Epithelial cell of proximal tubule (primary cell): ENCODE data around the gene CACNA1C. TPM values are rescaled to one million over a fixed set of nuclear protein-coding genes. Genes with fewer than 3 reads are reported as not detected.

Experiments used
- DNase-seq: peaks from one replicate; pipeline ENCODE4 v3.0.0-alpha.2; 2011; ENCODE audit warnings: low read depth
- H3K4me3 ChIP-seq: 2 replicates; pipeline ENCODE4 v1.5.1; 2011; ENCODE audit warnings: low read depth, mild to moderate bottlenecking, low read length
- CTCF ChIP-seq: conservative IDR thresholded peaks from 2 replicates; pipeline ENCODE4 v1.5.1; 2012; ENCODE audit warnings: low read depth, mild to moderate bottlenecking, low read length
- total RNA-seq: library from RNA; depleted of rRNA; stranded (reverse); fragments of >200 nt; gene quantifications from 2 replicates; pipeline ENCODE4 v1.2.3, GENCODE V29; 2015

The CACNA1C gene
- total RNA-seq, 1 donor from 2014 or later: not detected

DNA sequence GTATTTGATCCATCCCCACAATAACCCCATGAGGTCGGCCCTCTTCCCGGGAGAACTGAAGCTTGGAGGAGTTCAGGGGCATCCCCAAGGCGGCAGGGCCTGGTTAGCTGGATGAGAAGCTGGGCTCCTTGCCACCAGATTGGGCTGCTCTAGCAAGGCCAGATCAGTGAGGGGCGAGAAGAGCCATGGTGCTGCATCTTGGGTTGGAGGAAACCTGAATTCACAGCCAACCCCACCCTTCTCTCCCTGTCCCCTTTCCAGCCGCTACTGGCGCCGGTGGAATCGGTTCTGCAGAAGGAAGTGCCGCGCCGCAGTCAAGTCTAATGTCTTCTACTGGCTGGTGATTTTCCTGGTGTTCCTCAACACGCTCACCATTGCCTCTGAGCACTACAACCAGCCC is 513.4 kb downstream of the CACNA1C start:
- no peak for TF ChIP-seq CTCF
- DNase-seq: no peak
- H3K4me3 ChIP-seq: no peak overlapping the region

- TF ChIP-seq CTCF: no peak
- DNase-seq: no peak
- H3K4me3 ChIP-seq: no peak overlapping the region
Observed at GRCh38 chr12:2567711-2568110, 514.9 kb downstream of the CACNA1C start.

GRCh38 chr12:2570562-2570961 is 517.8 kb downstream of the CACNA1C start:
- no peak overlapping the region for H3K4me3 ChIP-seq
- no peak for TF ChIP-seq CTCF
- no peak for DNase-seq

- TF ChIP-seq CTCF: no peak
- DNase-seq: no peak
- H3K4me3 ChIP-seq: no peak overlapping the region
Observed at GRCh38 chr12:2574355-2574935, 521.7 kb downstream of the CACNA1C start.

DNA sequence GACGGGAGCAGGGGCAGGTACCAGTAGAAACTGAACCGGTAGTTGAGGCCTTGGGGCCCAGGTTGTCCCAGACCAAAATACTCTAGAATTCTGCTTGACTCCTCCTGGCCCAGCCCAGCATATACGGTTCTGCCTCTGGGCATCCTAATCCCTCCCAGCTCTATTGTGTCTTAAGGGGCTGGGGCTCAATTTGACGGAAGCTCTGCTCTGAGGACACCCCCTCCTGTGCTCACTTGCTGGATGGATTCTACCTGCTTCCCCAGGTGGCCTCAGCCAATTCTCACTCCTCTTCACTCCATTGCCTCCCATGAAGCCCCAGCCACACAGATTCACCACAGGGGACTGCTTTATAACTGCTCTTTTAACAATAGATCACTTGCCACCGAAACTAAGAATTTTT is 522.5 kb downstream of the CACNA1C start:
- no peak overlapping the region for H3K4me3 ChIP-seq
- TF ChIP-seq CTCF: no peak
- no peak for DNase-seq

GRCh38 chr12:2578211-2578610 is 525.4 kb downstream of the CACNA1C start:
- no peak for DNase-seq
- H3K4me3 ChIP-seq: no peak overlapping the region
- TF ChIP-seq CTCF: no peak

GRCh38 chr12:2578772-2579171 is 526.0 kb downstream of the CACNA1C start:
- no peak for TF ChIP-seq CTCF
- DNase-seq: no peak
- no peak overlapping the region for H3K4me3 ChIP-seq
